ENCODE data around the gene STK32C. TPM values are rescaled to one million over a fixed set of nuclear protein-coding genes. Genes with fewer than 3 reads are reported as not detected.
A peak's percentile ranks its signal among the peaks of the same experiment; 100 is the strongest.

The STK32C gene
- total RNA-seq, 1 experiment from 2014 or later = 13.9 TPM

- no peaks in the 10 kb centered on the region for H3K36me3 ChIP-seq (ENCODE audit: low read depth)
- peak overlapping the region; percentile 78; the same call in 1 of the 2 replicates for H3K4me2 ChIP-seq
- no TSS peak for BruUV-seq (replicated peaks)
- H3K27me3 ChIP-seq (ENCODE audit: insufficient read depth, low read depth) = no peaks in the 10 kb centered on the region
- H4K20me1 ChIP-seq (ENCODE audit: insufficient read depth) = no peaks in the 10 kb centered on the region
- H3K27ac ChIP-seq = no peak overlapping the region
- intact Hi-C loops (cut with micrococcal nuclease; ENCODE audit: unreplicated experiment) = no loop called here
- H3K4me1 ChIP-seq (replicated peaks; ENCODE audit: insufficient read depth) = no peaks in the 10 kb centered on the region
- ChIA-PET CTCF (no interaction called here), POLR2A (ENCODE audit: unreplicated experiment) (no interaction called here)
- no peak overlapping the region for H2AFZ ChIP-seq
- TF ChIP-seq EZH2 (IDR thresholded peaks at IDR 0.05; ENCODE audit: low read depth) = no peak
- no peak for TF ChIP-seq CTCF (conservative IDR thresholded peaks at IDR 0.05)
- H3F3A ChIP-seq (ENCODE audit: insufficient read depth, low read depth) = no peaks in the 10 kb centered on the region
- H3K4me3 ChIP-seq = no peak overlapping the region
- H3K9me3 ChIP-seq (ENCODE audit: insufficient read depth, low read depth) = no peaks in the 10 kb centered on the region
- DNase-seq = no peak
- H3K9me2 ChIP-seq (ENCODE audit: insufficient read depth) = no peaks in the 10 kb centered on the region
- no peaks in the 10 kb centered on the region for H3K79me2 ChIP-seq (ENCODE audit: low read depth)
These were observed 59.8 kb downstream of the STK32C start for GRCh38 chr10:132247943-132248342.

- CTCF ChIA-PET = no interaction called here
- intact Hi-C loops (cut with micrococcal nuclease; ENCODE audit: unreplicated experiment) = no loop called here
- no peak overlapping the region for H3K4me2 ChIP-seq
- no peaks in the 10 kb centered on the region for H3K36me3 ChIP-seq (ENCODE audit: low read depth)
- no peaks in the 10 kb centered on the region for H3K9me3 ChIP-seq (ENCODE audit: insufficient read depth, low read depth)
- BruUV-seq (replicated peaks) = no TSS peak
- no peaks in the 10 kb centered on the region for H3K27me3 ChIP-seq (ENCODE audit: insufficient read depth, low read depth)
- H3K4me3 ChIP-seq = no peak overlapping the region
- no peak for DNase-seq
- no peak overlapping the region for H3K27ac ChIP-seq
- H3K9me2 ChIP-seq (ENCODE audit: insufficient read depth) = no peaks in the 10 kb centered on the region
- H2AFZ ChIP-seq = no peak overlapping the region
- TF ChIP-seq EZH2 (IDR thresholded peaks at IDR 0.05; ENCODE audit: low read depth) = no peak
- TF ChIP-seq CTCF (conservative IDR thresholded peaks at IDR 0.05) = no peak
- H3K79me2 ChIP-seq (ENCODE audit: low read depth) = no peaks in the 10 kb centered on the region
- H3F3A ChIP-seq (ENCODE audit: insufficient read depth, low read depth) = no peaks in the 10 kb centered on the region
- POLR2A ChIA-PET (ENCODE audit: unreplicated experiment) = no interaction called here
- no peaks in the 10 kb centered on the region for H4K20me1 ChIP-seq (ENCODE audit: insufficient read depth)
- no peaks in the 10 kb centered on the region for H3K4me1 ChIP-seq (replicated peaks; ENCODE audit: insufficient read depth)
These were observed 61.5 kb downstream of the STK32C start for GRCh38 chr10:132246296-132246695.

- no peaks in the 10 kb centered on the region for H3F3A ChIP-seq (ENCODE audit: insufficient read depth, low read depth)
- H4K20me1 ChIP-seq (ENCODE audit: insufficient read depth) = no peaks in the 10 kb centered on the region
- CTCF ChIA-PET = no interaction called here
- no peak overlapping the region for H3K4me3 ChIP-seq
- no peaks in the 10 kb centered on the region for H3K9me2 ChIP-seq (ENCODE audit: insufficient read depth)
- H3K9me3 ChIP-seq (ENCODE audit: insufficient read depth, low read depth) = no peaks in the 10 kb centered on the region
- H3K27me3 ChIP-seq (ENCODE audit: insufficient read depth, low read depth) = no peaks in the 10 kb centered on the region
- intact Hi-C loops (cut with micrococcal nuclease; ENCODE audit: unreplicated experiment) = no loop called here
- H3K79me2 ChIP-seq (ENCODE audit: low read depth) = no peaks in the 10 kb centered on the region
- BruUV-seq (replicated peaks) = no TSS peak
- POLR2A ChIA-PET (ENCODE audit: unreplicated experiment) = no interaction called here
- H3K36me3 ChIP-seq (ENCODE audit: low read depth) = no peaks in the 10 kb centered on the region
- H2AFZ ChIP-seq = no peak overlapping the region
- no peak overlapping the region for H3K27ac ChIP-seq
- no peaks in the 10 kb centered on the region for H3K4me1 ChIP-seq (replicated peaks; ENCODE audit: insufficient read depth)
- TF ChIP-seq EZH2 (IDR thresholded peaks at IDR 0.05; ENCODE audit: low read depth) (no peak), CTCF (conservative IDR thresholded peaks at IDR 0.05) (no peak)
- H3K4me2 ChIP-seq = no peak overlapping the region
- no peak for DNase-seq
These were observed 62.7 kb downstream of the STK32C start for GRCh38 chr10:132245056-132245455.
